Activated naive CD4-positive, alpha-beta T cell treated with Interleukin-2 at 50 U/mL for 16 hours (primary cell): Measurements from ENCODE around the gene SYT9.
"Not testable (repeated sequence)": the region's sequence is repeated elsewhere in the genome, so short reads cannot be mapped to it uniquely, and the experiment has no call there.

Experiments
- DNase-seq: peaks from one replicate; pipeline ENCODE4 v3.0.0-alpha.2; 2020

SYT9 gene

DNA sequence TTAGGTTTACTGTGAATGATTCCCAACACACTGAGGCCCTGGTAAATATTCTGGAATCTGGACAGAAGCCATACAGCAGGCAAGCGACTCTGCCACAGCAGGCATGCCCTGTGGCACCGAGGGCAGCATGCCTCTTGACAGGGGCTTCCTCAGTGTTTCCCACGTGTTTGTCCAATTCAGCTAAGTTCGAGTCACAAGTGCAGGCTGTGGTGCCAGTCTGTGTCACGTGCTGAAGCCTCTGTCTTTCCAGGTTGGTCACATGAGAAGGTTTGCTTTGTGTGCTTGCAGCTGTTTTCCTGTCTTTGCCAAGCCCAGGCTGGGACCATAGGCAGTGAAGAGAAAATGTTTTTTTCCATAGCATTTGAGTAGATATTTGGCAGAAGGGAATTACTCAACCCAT, 259.7 kb downstream of the SYT9 start:
- no peak for DNase-seq

DNA sequence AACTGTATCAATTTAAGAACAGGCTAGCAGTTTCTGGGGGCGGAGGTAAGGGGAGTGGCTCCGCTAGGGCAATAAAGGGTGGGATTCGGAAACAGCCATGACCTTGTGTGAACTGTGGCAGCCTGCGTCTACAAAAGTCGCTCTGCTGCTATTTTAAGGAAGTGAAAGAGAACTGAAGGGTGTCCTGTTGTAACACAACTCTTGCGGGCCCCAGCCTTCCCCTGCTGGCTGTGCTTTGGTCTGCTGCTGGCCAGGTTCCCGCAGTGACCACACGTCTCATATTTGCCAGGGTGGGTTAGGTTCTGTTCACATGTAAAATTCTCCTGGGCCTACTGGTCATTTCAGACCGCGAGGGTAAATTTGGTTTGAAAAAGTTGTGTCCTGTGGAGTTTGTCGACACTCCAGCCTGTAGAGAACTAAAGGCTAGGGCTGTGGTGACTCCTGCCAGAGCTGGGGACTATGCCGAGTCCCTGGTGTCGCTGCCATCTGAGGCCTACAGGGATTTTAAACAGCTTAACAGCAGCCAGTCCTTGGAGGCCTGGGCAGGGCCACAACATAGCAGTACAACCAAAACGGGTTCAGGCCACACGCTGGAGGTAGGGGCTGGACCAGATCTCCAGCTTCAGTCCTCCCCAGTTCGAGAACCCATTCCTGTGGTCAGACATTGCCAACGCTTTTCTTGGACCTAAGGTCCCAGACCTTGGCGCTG, 261.0 kb downstream of the SYT9 start:
- DNase-seq: no peak

DNA sequence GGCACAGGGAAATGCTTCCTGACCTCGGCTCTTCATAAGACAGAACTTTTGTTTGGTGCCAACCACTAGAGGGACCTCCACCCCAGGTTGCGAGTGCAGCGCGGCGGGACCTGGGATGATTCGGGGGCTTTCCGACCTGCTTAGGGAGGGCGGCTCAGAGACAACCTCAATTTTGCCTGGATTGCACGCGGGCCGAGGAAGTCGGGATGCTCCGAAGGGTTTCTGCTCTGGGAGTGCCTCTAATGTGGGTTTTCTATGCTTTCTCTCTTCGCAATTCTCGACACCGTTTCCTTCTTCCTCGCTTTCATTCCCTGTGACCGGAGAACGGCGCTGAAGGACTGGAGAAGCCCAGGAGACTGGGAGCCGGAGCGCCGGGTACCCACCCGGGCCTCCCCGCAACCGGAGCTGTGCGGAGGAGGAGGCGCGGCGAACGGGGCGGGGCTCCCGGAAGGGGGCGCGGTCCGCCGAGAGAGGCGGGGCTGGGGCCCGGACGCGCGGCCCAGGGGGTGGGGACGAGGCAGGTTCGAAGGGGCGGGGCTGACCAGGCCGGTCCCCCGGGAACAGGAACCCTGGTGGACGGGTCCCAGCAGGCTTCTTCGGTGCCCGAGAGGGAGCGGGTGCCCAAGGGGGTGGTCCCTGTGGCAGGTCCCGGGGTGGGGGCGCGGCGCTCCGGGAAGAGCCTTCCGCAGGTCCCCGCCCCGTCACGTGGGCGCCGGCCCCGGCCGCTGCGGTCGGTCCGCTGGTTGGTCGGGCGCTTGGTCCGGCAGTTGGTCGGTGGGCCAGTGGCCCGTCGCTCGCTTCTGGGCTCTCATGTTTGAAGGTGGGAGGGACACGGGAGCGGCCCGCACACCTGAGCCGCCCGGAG, 261.8 kb downstream of the SYT9 start, which contains the start of gene PPFIBP2:
TSS of gene PPFIBP2 (plus strand) at position 766 of the 865 bp plus-strand sequence. CDS start 35,477 bp downstream, outside the sequence.
- DNase-seq: peak; percentile 86

DNA sequence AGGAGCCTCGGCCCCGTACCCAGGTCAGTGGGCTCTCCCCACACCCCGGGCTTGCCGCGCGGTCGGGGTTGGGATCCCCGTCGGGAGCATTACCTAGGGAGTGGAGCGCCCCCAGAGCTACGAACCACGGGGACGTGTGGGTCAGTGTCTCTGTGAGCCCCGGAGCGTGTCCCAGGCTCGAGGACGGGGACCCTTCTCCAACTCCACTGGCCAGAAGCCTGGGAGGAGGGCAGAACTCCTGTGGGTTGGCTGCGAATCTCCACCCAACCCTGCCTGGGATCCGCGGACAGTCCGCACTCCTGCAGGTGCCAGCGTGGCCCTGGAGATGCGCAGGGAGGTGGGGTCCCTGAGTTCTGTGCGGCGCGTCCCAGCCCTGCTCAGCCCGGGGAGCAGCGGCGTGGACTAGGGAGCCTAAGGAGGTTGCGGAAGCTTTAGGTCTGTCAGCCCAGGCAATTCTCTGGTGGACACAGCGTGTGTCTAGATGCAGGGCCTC, 262.4 kb downstream of the SYT9 start:
- no peak for DNase-seq

DNA sequence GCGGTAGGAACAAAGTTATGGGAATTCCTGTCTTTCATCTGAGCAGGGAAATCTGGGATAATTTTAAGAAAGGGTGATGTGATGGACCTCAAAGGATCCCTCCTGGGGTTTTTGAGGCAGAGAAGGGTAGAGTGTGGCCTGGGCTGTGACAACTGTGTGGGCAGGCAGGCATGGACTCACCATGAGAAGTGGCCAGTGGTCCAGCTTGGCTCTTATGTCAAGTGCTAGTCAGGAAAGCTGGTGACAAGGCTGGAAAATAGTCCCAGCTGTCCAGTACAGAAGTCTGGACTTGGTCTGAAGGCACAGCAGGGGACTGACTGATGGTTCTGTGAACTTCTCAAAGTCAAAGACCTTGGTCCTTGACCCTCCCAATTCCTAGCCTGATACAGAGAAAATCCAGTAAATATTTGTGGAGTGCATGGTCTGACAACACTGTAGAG, 263.8 kb downstream of the SYT9 start:
- no peak for DNase-seq

DNA sequence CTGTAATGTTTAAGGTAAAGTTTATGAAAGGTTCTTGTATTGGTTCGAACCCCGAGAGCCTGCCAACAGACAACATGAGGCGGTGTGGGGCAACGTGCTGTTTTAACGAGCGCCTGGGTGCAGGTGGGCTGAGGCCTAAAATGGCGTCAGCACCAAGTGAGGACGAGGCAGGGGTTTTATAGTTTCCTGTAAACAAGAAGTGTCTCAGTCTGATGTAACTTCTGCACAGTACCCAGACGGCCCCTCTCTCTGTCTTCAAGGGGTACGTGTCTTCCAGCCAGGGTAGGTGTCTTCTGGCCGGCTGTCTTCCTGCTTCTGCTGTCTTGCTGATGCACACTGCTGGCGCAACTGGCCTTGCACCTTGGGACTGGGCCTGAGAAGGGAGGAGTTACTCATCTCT, 264.8 kb downstream of the SYT9 start:
- DNase-seq: no peak

DNA sequence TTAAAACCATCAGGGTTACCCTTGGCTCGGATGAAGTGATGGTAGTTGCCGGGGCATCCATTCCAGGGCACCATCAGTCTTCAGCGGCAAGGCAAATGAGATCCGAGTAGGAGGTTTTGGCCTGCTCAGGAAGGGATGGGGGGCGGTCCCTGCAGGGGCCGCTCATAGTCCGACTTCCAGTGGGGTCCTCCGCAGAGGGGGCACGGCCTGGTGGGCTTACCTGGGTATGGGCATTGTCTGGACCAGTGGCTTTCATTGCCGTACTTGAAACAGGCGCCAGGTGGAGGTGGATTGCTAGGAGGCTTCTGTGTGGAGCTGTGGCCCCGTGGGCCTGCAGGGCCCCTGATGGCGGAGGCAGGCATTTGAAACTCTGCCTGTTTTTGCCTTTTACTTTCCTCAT, 266.0 kb downstream of the SYT9 start:
- DNase-seq: not testable (repeated sequence)
